Activated T-helper 17 cell treated with anti-CD3 and anti-CD28 coated beads, Interleukin-2, amount 50 U/mL, for 72 hours (primary cell): Measurements from ENCODE around the gene SMARCD1. TPM values are rescaled to one million over a fixed set of nuclear protein-coding genes. Genes with fewer than 3 reads are reported as not detected.

Experiments used
- ATAC-seq: fragments of 150-1000 bp; cut with Tn5 transposase; replicated peaks from 2 replicates; pipeline ENCODE4 v1.10.0; 2021; ENCODE audit warnings: mild to moderate bottlenecking, moderate library complexity
- H3K27ac Mint-ChIP-seq: one replicate; pipeline ENCODE4 v1.8.0; 2022; ENCODE audit warnings: mixed read lengths
- H3K27me3 Mint-ChIP-seq: one replicate; pipeline ENCODE4 v1.8.0; 2022; ENCODE audit warnings: mixed read lengths
- H3K36me3 Mint-ChIP-seq: one replicate; pipeline ENCODE4 v1.8.0; 2022; ENCODE audit warnings: low read depth, mild to moderate bottlenecking, mixed read lengths
- H3K4me1 Mint-ChIP-seq: one replicate; pipeline ENCODE4 v1.8.0; 2022; ENCODE audit warnings: mixed read lengths
- H3K4me3 Mint-ChIP-seq: one replicate; pipeline ENCODE4 v1.8.0; 2022; ENCODE audit warnings: mild to moderate bottlenecking, mixed read lengths
- H3K9me3 Mint-ChIP-seq: one replicate; pipeline ENCODE4 v1.8.0; 2022; ENCODE audit warnings: mixed read lengths
- total RNA-seq, 2 donors: library from RNA; stranded (reverse); gene quantifications; one replicate each; pipeline ENCODE4 v1.2.3, GENCODE V29; 2022

Gene SMARCD1
- total RNA-seq, 2 donors from 2014 or later: 29.4 to 57.3 TPM

DNA sequence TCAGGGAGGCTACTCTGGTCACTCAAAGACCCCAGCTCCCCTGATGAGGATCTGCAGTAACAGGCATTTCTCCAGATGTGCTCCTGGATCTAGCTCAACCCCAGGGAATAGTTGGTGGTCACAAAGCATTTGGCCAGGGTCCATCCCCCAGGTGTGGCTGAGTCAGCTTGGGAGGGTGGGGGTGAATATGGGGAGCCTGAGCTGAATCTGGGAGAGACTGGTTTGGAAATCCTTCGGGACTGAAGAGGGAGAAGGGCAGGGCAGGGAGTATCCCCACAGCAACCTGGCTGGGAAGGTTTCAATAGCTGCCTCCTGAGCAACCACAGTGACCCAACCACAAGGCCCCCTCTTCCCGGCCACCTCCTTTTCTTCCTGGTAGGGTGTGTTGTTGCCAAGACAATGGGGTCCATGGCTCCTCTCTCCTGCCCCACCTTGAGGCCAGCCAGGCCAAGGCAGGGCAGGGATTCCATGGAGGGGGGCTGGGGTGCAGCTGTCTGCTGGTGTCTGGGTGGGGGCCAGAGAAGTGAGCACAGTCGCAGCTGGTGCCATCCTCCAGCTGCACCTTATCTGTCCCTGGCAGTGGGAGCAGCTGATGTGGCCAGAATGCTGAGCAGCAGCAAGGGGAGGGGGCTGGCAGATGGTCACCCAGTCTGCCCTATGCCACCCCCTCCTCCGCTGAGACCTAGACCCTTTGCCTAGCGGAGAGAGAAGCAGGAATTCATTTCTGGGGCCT, 22.2 kb upstream of the SMARCD1 start:
- H3K9me3 Mint-ChIP-seq: no peaks in the 10 kb centered on the region
- no peak for ATAC-seq
- H3K36me3 Mint-ChIP-seq: no peaks in the 10 kb centered on the region
- H3K27ac Mint-ChIP-seq: no peak overlapping the region
- no peak overlapping the region for H3K4me3 Mint-ChIP-seq
- no peaks in the 10 kb centered on the region for H3K4me1 Mint-ChIP-seq
- peaks cover 19% of the 10 kb centered on the region for H3K27me3 Mint-ChIP-seq

DNA sequence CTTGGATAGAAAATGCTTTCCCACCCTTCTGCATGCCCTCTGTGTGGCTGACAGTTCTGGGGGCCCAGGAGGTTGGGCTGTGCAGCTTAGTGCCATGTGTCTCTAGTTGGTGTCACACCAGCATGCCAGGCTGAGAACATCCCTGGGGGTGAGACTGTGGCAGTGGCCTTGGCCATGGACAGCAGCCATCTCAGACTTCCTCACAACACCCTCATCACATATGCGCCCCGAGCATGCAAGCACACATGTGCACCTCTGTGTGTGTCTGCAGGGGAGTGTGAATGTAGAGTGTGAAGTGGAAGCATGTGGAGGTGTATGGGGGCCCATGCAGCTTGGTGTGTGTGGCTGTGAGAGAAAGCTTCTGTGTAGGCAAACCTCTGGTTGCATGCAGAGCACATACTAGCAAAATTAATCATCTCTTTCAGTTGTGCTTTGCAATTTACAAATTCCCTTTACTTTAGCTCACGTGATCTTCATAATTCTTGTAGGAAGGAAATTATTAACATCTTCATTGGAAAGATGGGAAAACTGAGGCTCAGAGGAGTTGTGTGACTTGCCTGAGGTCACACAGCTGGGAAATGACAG, 19.3 kb upstream of the SMARCD1 start:
- H3K4me1 Mint-ChIP-seq: no peaks in the 10 kb centered on the region
- H3K9me3 Mint-ChIP-seq: no peaks in the 10 kb centered on the region
- H3K4me3 Mint-ChIP-seq: no peak overlapping the region
- no peak overlapping the region for H3K27ac Mint-ChIP-seq
- no peak for ATAC-seq
- H3K36me3 Mint-ChIP-seq: no peaks in the 10 kb centered on the region
- peaks cover 16% of the 10 kb centered on the region for H3K27me3 Mint-ChIP-seq

- Mint-ChIP-seq H3K27ac (no peak overlapping the region), H3K36me3 (no peaks in the 10 kb centered on the region), H3K4me3 (no peak overlapping the region), H3K4me1 (no peaks in the 10 kb centered on the region), H3K27me3 (peaks cover 12% of the 10 kb centered on the region), H3K9me3 (no peaks in the 10 kb centered on the region)
- no peak for ATAC-seq
Observed at GRCh38 chr12:50066402-50066801, 18.7 kb upstream of the SMARCD1 start.

GRCh38 chr12:50069069-50069468, 16.1 kb upstream of the SMARCD1 start:
- no peak overlapping the region for H3K27ac Mint-ChIP-seq
- H3K36me3 Mint-ChIP-seq: no peaks in the 10 kb centered on the region
- H3K9me3 Mint-ChIP-seq: no peaks in the 10 kb centered on the region
- H3K27me3 Mint-ChIP-seq: peaks cover 5% of the 10 kb centered on the region
- no peak for ATAC-seq
- no peaks in the 10 kb centered on the region for H3K4me1 Mint-ChIP-seq
- no peak overlapping the region for H3K4me3 Mint-ChIP-seq

DNA sequence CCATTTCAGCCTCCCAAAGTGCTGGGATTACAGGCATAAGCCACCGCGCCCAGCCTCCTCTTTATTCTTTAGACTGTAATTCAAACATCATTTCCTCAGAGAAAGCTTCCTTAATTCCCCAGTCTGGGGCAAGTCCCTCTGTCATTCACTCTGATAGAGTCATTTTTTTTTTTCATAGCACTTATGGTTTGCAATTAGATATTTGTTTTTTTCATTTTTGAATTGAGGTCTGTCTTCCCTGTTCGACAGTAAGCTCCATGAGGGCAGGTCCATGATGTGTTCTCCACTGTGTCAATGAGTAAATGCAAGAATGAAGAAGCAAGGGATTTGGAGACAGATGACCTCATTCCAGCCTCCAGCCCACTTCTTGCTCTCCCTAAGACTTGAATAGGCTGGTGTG, 15.6 kb upstream of the SMARCD1 start:
- H3K36me3 Mint-ChIP-seq: no peaks in the 10 kb centered on the region
- no peak for ATAC-seq
- no peak overlapping the region for H3K4me3 Mint-ChIP-seq
- no peaks in the 10 kb centered on the region for H3K9me3 Mint-ChIP-seq
- H3K27me3 Mint-ChIP-seq: peaks cover 1% of the 10 kb centered on the region
- no peaks in the 10 kb centered on the region for H3K4me1 Mint-ChIP-seq
- H3K27ac Mint-ChIP-seq: no peak overlapping the region

GRCh38 chr12:50070314-50071060, 14.7 kb upstream of the SMARCD1 start:
- H3K36me3 Mint-ChIP-seq: no peaks in the 10 kb centered on the region
- H3K9me3 Mint-ChIP-seq: no peaks in the 10 kb centered on the region
- no peaks in the 10 kb centered on the region for H3K27me3 Mint-ChIP-seq
- H3K27ac Mint-ChIP-seq: no peak overlapping the region
- no peak overlapping the region for H3K4me3 Mint-ChIP-seq
- ATAC-seq: peak; percentile 63
- no peaks in the 10 kb centered on the region for H3K4me1 Mint-ChIP-seq

GRCh38 chr12:50072198-50072907, 12.8 kb upstream of the SMARCD1 start:
- no peaks in the 10 kb centered on the region for H3K4me1 Mint-ChIP-seq
- no peaks in the 10 kb centered on the region for H3K27me3 Mint-ChIP-seq
- no peak for ATAC-seq
- H3K4me3 Mint-ChIP-seq: no peak overlapping the region
- H3K27ac Mint-ChIP-seq: no peak overlapping the region
- H3K36me3 Mint-ChIP-seq: no peaks in the 10 kb centered on the region
- H3K9me3 Mint-ChIP-seq: no peaks in the 10 kb centered on the region

GRCh38 chr12:50073206-50073605, 11.9 kb upstream of the SMARCD1 start:
- H3K27me3 Mint-ChIP-seq: no peaks in the 10 kb centered on the region
- no peak overlapping the region for H3K4me3 Mint-ChIP-seq
- H3K9me3 Mint-ChIP-seq: no peaks in the 10 kb centered on the region
- no peak for ATAC-seq
- H3K27ac Mint-ChIP-seq: no peak overlapping the region
- no peaks in the 10 kb centered on the region for H3K4me1 Mint-ChIP-seq
- no peaks in the 10 kb centered on the region for H3K36me3 Mint-ChIP-seq

GRCh38 chr12:50073712-50074111, 11.4 kb upstream of the SMARCD1 start:
- ATAC-seq: no peak
- no peaks in the 10 kb centered on the region for H3K36me3 Mint-ChIP-seq
- H3K4me1 Mint-ChIP-seq: no peaks in the 10 kb centered on the region
- H3K4me3 Mint-ChIP-seq: no peak overlapping the region
- H3K9me3 Mint-ChIP-seq: no peaks in the 10 kb centered on the region
- no peak overlapping the region for H3K27ac Mint-ChIP-seq
- H3K27me3 Mint-ChIP-seq: no peaks in the 10 kb centered on the region

DNA sequence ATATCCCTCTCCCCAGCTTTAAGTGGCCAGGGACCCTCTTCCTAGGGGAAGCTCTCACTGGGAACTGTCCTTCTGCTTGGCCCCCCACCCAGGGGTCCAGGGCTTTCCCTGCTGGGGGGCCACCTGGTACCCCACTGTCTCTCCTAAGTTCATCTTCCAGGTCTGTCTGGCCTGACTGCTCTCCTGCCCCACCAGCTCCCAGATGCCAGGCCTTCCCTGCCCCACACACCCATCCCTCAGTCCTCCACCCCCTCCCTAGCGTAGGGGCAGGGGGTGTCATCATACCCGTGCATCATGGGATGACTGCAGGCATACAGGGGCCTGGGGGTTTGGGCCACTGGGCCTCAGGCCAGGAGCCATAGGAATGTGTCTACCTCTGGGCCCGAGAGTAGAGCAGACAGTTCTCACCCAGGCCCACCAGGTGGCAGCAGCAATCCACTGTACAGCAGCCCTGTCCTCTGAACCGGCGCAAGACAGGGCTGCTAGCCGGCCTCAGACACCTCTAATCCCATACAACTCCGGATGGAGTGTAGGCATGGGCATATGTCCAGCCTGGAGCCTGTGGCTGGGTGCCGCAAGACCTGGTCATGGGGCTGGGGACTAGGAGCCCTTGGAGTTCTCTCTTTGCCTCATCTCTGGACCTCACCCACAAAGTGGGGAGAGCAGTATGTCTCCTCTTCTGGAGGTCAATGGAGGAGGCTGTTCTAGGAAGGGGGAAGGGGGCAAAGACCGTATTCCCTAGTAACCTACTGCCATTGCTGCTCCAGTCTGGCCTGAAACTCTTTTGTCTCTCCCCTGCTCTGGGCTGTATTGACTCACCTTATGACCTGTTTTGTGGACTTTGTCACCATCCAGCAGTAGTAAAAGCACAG, 10.0 kb upstream of the SMARCD1 start:
- H3K36me3 Mint-ChIP-seq: no peaks in the 10 kb centered on the region
- H3K27ac Mint-ChIP-seq: peak overlapping the region; percentile 25
- ATAC-seq: peak; percentile 97

DNA sequence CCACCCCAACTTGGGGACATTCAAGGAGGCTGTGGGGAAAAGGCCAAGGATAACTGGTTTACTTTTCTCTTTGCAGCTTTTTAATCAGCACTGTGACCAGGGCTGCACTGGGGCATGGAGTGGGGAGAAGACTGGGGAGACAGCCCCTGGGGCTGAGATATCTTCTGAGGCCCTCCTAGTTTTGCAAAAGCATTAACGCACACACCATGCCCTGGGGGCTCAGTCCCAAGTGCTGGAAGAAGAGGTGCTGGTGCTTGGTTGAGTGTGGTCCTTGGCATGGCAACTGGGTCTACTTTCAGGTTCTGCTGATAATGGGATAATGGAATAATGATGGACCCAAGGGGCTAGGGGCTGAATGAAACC, 9.4 kb upstream of the SMARCD1 start:
- ATAC-seq: no peak
- Mint-ChIP-seq H3K27me3 (no peaks in the 10 kb centered on the region), H3K36me3 (no peaks in the 10 kb centered on the region), H3K4me3 (no peak overlapping the region), H3K4me1 (no peaks in the 10 kb centered on the region), H3K27ac (no peak overlapping the region), H3K9me3 (no peaks in the 10 kb centered on the region)

More for the DNA sequence above, 10.0 kb upstream of the SMARCD1 start:
- H3K4me1 Mint-ChIP-seq: no peaks in the 10 kb centered on the region
- no peaks in the 10 kb centered on the region for H3K9me3 Mint-ChIP-seq
- no peaks in the 10 kb centered on the region for H3K27me3 Mint-ChIP-seq
- no peak overlapping the region for H3K4me3 Mint-ChIP-seq

DNA sequence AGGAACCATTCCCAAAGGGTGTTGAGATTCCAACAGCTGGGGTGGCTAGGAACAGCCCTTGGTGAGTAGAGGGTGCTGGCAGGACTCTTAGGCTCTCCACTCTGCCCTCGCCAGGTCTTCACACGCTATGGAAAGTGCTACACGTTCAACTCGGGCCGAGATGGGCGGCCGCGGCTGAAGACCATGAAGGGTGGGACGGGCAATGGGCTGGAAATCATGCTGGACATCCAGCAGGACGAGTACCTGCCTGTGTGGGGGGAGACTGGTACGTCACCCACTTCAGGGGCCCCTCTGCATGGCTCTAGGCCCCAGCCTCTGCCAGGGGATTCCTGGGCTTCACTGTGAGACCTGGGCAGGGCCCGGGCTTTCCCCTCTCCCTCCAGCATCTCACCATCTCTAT, 8.0 kb upstream of the SMARCD1 start:
- no peaks in the 10 kb centered on the region for H3K9me3 Mint-ChIP-seq
- H3K4me1 Mint-ChIP-seq: no peaks in the 10 kb centered on the region
- H3K27ac Mint-ChIP-seq: no peak overlapping the region
- no peaks in the 10 kb centered on the region for H3K27me3 Mint-ChIP-seq
- ATAC-seq: no peak
- H3K4me3 Mint-ChIP-seq: no peak overlapping the region
- H3K36me3 Mint-ChIP-seq: no peaks in the 10 kb centered on the region

DNA sequence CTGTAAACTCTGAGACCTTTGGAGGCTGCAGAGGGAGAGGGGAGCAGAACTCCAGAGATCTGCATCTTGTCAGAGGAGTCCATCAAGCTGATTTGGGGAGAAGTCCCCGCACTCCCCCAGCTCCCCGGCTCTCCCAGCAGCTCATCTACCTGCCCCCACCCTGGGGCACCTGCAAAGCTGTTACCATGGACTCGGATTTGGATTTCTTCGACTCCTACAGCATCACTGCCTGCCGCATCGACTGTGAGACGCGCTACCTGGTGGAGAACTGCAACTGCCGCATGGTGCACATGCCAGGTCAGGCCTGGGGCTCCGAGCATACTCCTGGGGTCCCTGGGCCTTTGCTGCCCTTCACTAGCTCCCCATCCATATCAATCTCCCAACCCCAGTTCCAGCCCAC, 6.9 kb upstream of the SMARCD1 start:
- Mint-ChIP-seq H3K4me1 (no peaks in the 10 kb centered on the region), H3K36me3 (no peaks in the 10 kb centered on the region), H3K9me3 (no peaks in the 10 kb centered on the region), H3K27me3 (no peaks in the 10 kb centered on the region), H3K27ac (no peak overlapping the region), H3K4me3 (no peak overlapping the region)
- ATAC-seq: no peak

GRCh38 chr12:50079771-50080170, 5.4 kb upstream of the SMARCD1 start:
- H3K4me3 Mint-ChIP-seq: no peak overlapping the region
- H3K27ac Mint-ChIP-seq: no peak overlapping the region
- no peaks in the 10 kb centered on the region for H3K27me3 Mint-ChIP-seq
- no peaks in the 10 kb centered on the region for H3K9me3 Mint-ChIP-seq
- no peak for ATAC-seq
- no peaks in the 10 kb centered on the region for H3K36me3 Mint-ChIP-seq
- H3K4me1 Mint-ChIP-seq: peaks cover 5% of the 10 kb centered on the region
